H9 (cell line): ENCODE data around the gene AMPD2. TPM values are rescaled to one million over a fixed set of nuclear protein-coding genes. Genes with fewer than 3 reads are reported as not detected.
"Not testable (repeated sequence)": the region's sequence is repeated elsewhere in the genome, so short reads cannot be mapped to it uniquely, and the experiment has no call there.

Source experiments
- DNase-seq: peaks from one replicate; pipeline ENCODE4 v3.0.0-alpha.2; 2017
- H2AFZ ChIP-seq: one replicate; pipeline ENCODE4 v1.6.1; 2013; ENCODE audit warnings: mild to moderate bottlenecking, low read length, control low read depth, moderate library complexity
- H2AK5ac ChIP-seq: 2 replicates; pipeline ENCODE4 v1.6.1; 2013; ENCODE audit warnings: low read length, control low read depth, mixed read lengths; ENCODE audit not compliant: insufficient read length
- H2BK120ac ChIP-seq: one replicate; pipeline ENCODE4 v1.6.1; 2013; ENCODE audit warnings: low read depth, mild to moderate bottlenecking, low read length, control low read depth, inconsistent platforms; ENCODE audit not compliant: poor library complexity, severe bottlenecking
- H2BK12ac ChIP-seq: 2 replicates; pipeline ENCODE4 v1.6.1; 2013; ENCODE audit warnings: low read length, control low read depth, mixed read lengths, low read depth; ENCODE audit not compliant: insufficient read length
- H2BK15ac ChIP-seq: 2 replicates; pipeline ENCODE4 v1.6.1; 2013; ENCODE audit warnings: low read depth, low read length, control low read depth
- H2BK20ac ChIP-seq: one replicate; pipeline ENCODE4 v1.6.1; 2013; ENCODE audit warnings: low read depth, mild to moderate bottlenecking, low read length, control low read depth, inconsistent platforms; ENCODE audit not compliant: poor library complexity, severe bottlenecking
- H2BK5ac ChIP-seq: 2 replicates; pipeline ENCODE4 v1.6.1; 2013; ENCODE audit warnings: low read length, control low read depth, mixed read lengths; ENCODE audit not compliant: insufficient read length
- H3K14ac ChIP-seq: 2 replicates; pipeline ENCODE4 v1.6.1; 2013; ENCODE audit warnings: low read length, control low read depth; ENCODE audit not compliant: insufficient read depth
- H3K18ac ChIP-seq: 2 replicates; pipeline ENCODE4 v1.6.1; 2013; ENCODE audit warnings: low read depth, mild to moderate bottlenecking, mixed read lengths, low read length, control low read depth; ENCODE audit not compliant: insufficient read length
- H3K23ac ChIP-seq: 2 replicates; pipeline ENCODE4 v1.6.1; 2013; ENCODE audit warnings: low read length, control low read depth, mixed read lengths, low read depth; ENCODE audit not compliant: insufficient read length
- H3K23me2 ChIP-seq: 2 replicates; pipeline ENCODE4 v1.6.1; 2013; ENCODE audit warnings: low read depth, mild to moderate bottlenecking, mixed read lengths, low read length, control low read depth; ENCODE audit not compliant: insufficient read length, poor library complexity, severe bottlenecking
- H3K27ac ChIP-seq: 2 replicates; pipeline ENCODE4 v1.5.1; 2013; ENCODE audit warnings: low read length, control low read depth, mixed read lengths, low read depth; ENCODE audit not compliant: insufficient read length
- H3K27me3 ChIP-seq: 2 replicates; pipeline ENCODE4 v1.6.1; 2013; ENCODE audit warnings: low read length, control low read depth, inconsistent platforms; ENCODE audit not compliant: insufficient read depth
- H3K4ac ChIP-seq: 2 replicates; pipeline ENCODE4 v1.6.1; 2013; ENCODE audit warnings: low read depth, mild to moderate bottlenecking, control low read depth, inconsistent platforms, low read length, moderate library complexity
- H3K4me1 ChIP-seq: 2 replicates; pipeline ENCODE4 v1.6.1; 2013; ENCODE audit warnings: low read length, control low read depth, inconsistent platforms; ENCODE audit not compliant: insufficient read depth
- H3K4me2 ChIP-seq: 2 replicates; pipeline ENCODE4 v1.6.1; 2013; ENCODE audit warnings: low read length, control low read depth, mixed read lengths; ENCODE audit not compliant: insufficient read length, insufficient read depth
- H3K56ac ChIP-seq: 2 replicates; pipeline ENCODE4 v1.6.1; 2013; ENCODE audit warnings: low read depth, mild to moderate bottlenecking, mixed read lengths, low read length, control low read depth; ENCODE audit not compliant: insufficient read length
- H3K79me1 ChIP-seq: 2 replicates; pipeline ENCODE4 v1.6.1; 2013; ENCODE audit warnings: low read depth, mild to moderate bottlenecking, moderate library complexity, low read length, control low read depth, inconsistent platforms; ENCODE audit not compliant: insufficient read depth, poor library complexity, severe bottlenecking
- H3K79me2 ChIP-seq: 2 replicates; pipeline ENCODE4 v1.6.1; 2013; ENCODE audit warnings: low read length, control low read depth, inconsistent platforms; ENCODE audit not compliant: insufficient read depth
- H3K9ac ChIP-seq: 2 replicates; pipeline ENCODE4 v1.6.1; 2013; ENCODE audit warnings: low read length, control low read depth, mixed read lengths; ENCODE audit not compliant: insufficient read length; ENCODE audit errors: extremely low read depth
- H3K9me3 ChIP-seq: one replicate; pipeline ENCODE4 v1.6.1; 2013; ENCODE audit warnings: low read depth, low read length, inconsistent platforms; ENCODE audit not compliant: control insufficient read depth
- H3T11ph ChIP-seq: one replicate; pipeline ENCODE4 v1.6.1; 2013; ENCODE audit warnings: mild to moderate bottlenecking, low read length, control low read depth, inconsistent platforms
- H4K20me1 ChIP-seq: one replicate; pipeline ENCODE4 v1.6.1; 2013; ENCODE audit not compliant: control insufficient read depth, insufficient read length, insufficient read depth
- H4K5ac ChIP-seq: 2 replicates; pipeline ENCODE4 v1.6.1; 2013; ENCODE audit warnings: low read depth, mild to moderate bottlenecking, mixed read lengths, low read length, control low read depth; ENCODE audit not compliant: insufficient read length
- H4K8ac ChIP-seq: replicated peaks from 2 replicates; pipeline ENCODE4 v1.6.1; 2013; ENCODE audit warnings: low read length, control low read depth, mixed read lengths, low read depth; ENCODE audit not compliant: insufficient read length
- H4K91ac ChIP-seq: 2 replicates; pipeline ENCODE4 v1.6.1; 2013; ENCODE audit warnings: low read depth, mild to moderate bottlenecking, moderate library complexity, mixed read lengths, low read length, control low read depth; ENCODE audit not compliant: insufficient read length
- H3K27ac Mint-ChIP-seq, 3 experiments: 2 replicates in 2 of 3; 3 replicates in 1 of 3; pipeline ENCODE4 v1.8.0; 2020 to 2021; ENCODE audit warnings: mixed read lengths in 3 of 3, mild to moderate bottlenecking in 1 of 3, moderate library complexity in 1 of 3
- H3K27me3 Mint-ChIP-seq: 2 replicates; pipeline ENCODE4 v1.8.0; 2021; ENCODE audit warnings: low read depth, mild to moderate bottlenecking, moderate library complexity, mixed read lengths
- H3K36me3 Mint-ChIP-seq, 3 experiments: 2 replicates in 2 of 3; 3 replicates in 1 of 3; pipeline ENCODE4 v1.8.0; 2020 to 2021; ENCODE audit warnings: low read depth in 3 of 3, mixed read lengths in 3 of 3; ENCODE audit not compliant: insufficient read depth in 1 of 3
- H3K4me1 Mint-ChIP-seq, 2 experiments: 2 replicates each; pipeline ENCODE4 v1.8.0; 2020; ENCODE audit warnings: mixed read lengths in 2 of 2
- H3K4me3 Mint-ChIP-seq, 2 experiments: 2 replicates in 1 of 2; 3 replicates in 1 of 2; pipeline ENCODE4 v1.8.0; 2020 to 2021; ENCODE audit warnings: mild to moderate bottlenecking in 2 of 2, mixed read lengths in 2 of 2, moderate library complexity in 1 of 2
- H3K9me3 Mint-ChIP-seq, 2 experiments: 2 replicates in 1 of 2; 3 replicates in 1 of 2; pipeline ENCODE4 v1.8.0; 2020; ENCODE audit warnings: mild to moderate bottlenecking in 2 of 2, mixed read lengths in 2 of 2, moderate library complexity in 1 of 2
- WGBS: extraction: QIAGEN DNeasy Blood & Tissue Kit; methylation state at CpG from one replicate; pipeline ENCODE4 v1.1.7; 2013; ENCODE audit warnings: missing lambda C conversion rate, low lambda C conversion rate, mixed read lengths; ENCODE audit not compliant: insufficient read length; ENCODE audit errors: extremely low coverage; 5-methylcytosine and 5-hydroxymethylcytosine counted together
- total RNA-seq: library from RNA; stranded (reverse); gene quantifications from 2 replicates; pipeline ENCODE4 v1.2.1, GENCODE V29; 2021
- TF ChIP-seq, protein P1 (sequence below): fragments of 200-600 bp; sonication (generic); conservative IDR thresholded peaks from 3 replicates; pipeline ENCODE4 v1.8.0; 2021; ENCODE audit warnings: antibody characterized with exemption, mild to moderate bottlenecking

Gene AMPD2
- total RNA-seq, 1 experiment from 2014 or later: 65.1 TPM

DNA sequence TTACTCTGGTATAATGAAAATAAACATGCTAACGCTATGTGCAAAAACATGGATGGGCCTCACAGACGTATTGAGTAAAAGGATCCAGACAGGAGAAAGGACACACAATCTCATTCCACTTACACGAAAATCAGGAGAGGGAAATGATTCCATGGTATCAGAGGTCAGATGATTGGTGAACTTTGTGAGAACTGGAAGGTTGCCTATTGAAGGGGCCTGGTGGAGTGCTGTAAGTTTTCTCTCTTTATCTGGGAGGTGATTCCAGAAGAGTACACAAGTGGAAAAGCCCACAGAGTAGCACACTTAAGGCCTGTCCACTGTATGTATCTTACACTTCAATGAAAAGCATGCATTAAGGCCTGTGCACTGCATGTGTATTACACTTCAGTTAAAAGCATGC lies 57.8 kb downstream of the AMPD2 start:
- no peak overlapping the region for H3K4ac ChIP-seq
- Mint-ChIP-seq H3K4me1 (no peaks in the 10 kb centered on the region), H3K4me3 (no peak overlapping the region), H3K27ac (no peak overlapping the region), H3K9me3 (no peaks in the 10 kb centered on the region), H3K27me3 (0 out of 2 replicates have a peak, but pooled peaks cover 2% of the 10 kb centered on the region), H3K36me3 (no peaks in the 10 kb centered on the region)
- H4K91ac ChIP-seq: no peak overlapping the region
- no peak overlapping the region for H2BK12ac ChIP-seq
- no peak overlapping the region for H3K18ac ChIP-seq
- no peak overlapping the region for H3K14ac ChIP-seq
- no peak overlapping the region for H2BK15ac ChIP-seq
- H3K9ac ChIP-seq: no peak overlapping the region
- H3K23me2 ChIP-seq: no peaks in the 10 kb centered on the region
- no peaks in the 10 kb centered on the region for H3K79me1 ChIP-seq
- no peaks in the 10 kb centered on the region for H3K27me3 ChIP-seq
- TF ChIP-seq, protein P1, sequence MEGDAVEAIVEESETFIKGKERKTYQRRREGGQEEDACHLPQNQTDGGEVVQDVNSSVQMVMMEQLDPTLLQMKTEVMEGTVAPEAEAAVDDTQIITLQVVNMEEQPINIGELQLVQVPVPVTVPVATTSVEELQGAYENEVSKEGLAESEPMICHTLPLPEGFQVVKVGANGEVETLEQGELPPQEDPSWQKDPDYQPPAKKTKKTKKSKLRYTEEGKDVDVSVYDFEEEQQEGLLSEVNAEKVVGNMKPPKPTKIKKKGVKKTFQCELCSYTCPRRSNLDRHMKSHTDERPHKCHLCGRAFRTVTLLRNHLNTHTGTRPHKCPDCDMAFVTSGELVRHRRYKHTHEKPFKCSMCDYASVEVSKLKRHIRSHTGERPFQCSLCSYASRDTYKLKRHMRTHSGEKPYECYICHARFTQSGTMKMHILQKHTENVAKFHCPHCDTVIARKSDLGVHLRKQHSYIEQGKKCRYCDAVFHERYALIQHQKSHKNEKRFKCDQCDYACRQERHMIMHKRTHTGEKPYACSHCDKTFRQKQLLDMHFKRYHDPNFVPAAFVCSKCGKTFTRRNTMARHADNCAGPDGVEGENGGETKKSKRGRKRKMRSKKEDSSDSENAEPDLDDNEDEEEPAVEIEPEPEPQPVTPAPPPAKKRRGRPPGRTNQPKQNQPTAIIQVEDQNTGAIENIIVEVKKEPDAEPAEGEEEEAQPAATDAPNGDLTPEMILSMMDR: no peak
- H3K23ac ChIP-seq: no peak overlapping the region
- H3K79me2 ChIP-seq: no peaks in the 10 kb centered on the region
- no peak overlapping the region for H2AK5ac ChIP-seq
- H3K4me1 ChIP-seq: no peaks in the 10 kb centered on the region
- no peak overlapping the region for H3T11ph ChIP-seq
- DNase-seq: no peak
- no peak overlapping the region for H2BK120ac ChIP-seq
- no peak overlapping the region for H2BK20ac ChIP-seq
- no peak overlapping the region for H2AFZ ChIP-seq
- H3K56ac ChIP-seq: no peak overlapping the region
- no peak overlapping the region for H3K27ac ChIP-seq
- no peak overlapping the region for H4K5ac ChIP-seq
- H3K4me2 ChIP-seq: no peak overlapping the region
- H2BK5ac ChIP-seq: no peak overlapping the region
- no peaks in the 10 kb centered on the region for H4K20me1 ChIP-seq
- no CpG with 5 or more reads among the region's 3 CpGs for WGBS
- H3K9me3 ChIP-seq: no peaks in the 10 kb centered on the region
- H4K8ac ChIP-seq: no peak overlapping the region

DNA sequence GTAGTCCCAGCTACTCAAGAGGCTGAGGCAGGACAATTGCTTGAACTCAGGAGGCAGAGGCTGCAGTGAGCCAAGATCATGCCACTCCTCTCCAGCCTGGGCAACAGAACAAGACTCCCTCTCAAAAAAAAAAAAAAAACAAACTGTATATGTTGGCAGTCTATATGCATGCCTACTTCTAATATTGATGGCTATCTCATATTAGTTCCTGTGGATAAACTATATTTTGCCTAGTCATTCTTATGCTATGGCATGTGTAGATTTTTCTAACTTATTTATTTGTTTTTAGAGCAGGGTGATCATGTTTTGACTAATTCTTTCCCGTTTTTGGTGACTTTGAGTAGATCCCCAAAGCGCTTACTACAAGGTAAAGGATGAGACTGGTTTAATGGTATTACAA lies 59.0 kb downstream of the AMPD2 start:
- WGBS: no CpG with 5 or more reads among the region's 2 CpGs
- not testable (repeated sequence) for H3K27me3 ChIP-seq, H3K27me3 Mint-ChIP-seq, H4K5ac ChIP-seq, H3T11ph ChIP-seq, H3K4me1 Mint-ChIP-seq, H3K79me2 ChIP-seq, H2BK12ac ChIP-seq, H3K4me3 Mint-ChIP-seq, H2AFZ ChIP-seq, DNase-seq, H2BK15ac ChIP-seq, H3K23me2 ChIP-seq, H3K27ac ChIP-seq, H2BK120ac ChIP-seq, H3K9me3 ChIP-seq, H3K4ac ChIP-seq, H3K9ac ChIP-seq, H3K27ac Mint-ChIP-seq, H2AK5ac ChIP-seq, H3K4me2 ChIP-seq, H2BK20ac ChIP-seq, H4K20me1 ChIP-seq, H3K36me3 Mint-ChIP-seq, H3K18ac ChIP-seq, H3K4me1 ChIP-seq, H3K23ac ChIP-seq, H4K8ac ChIP-seq, H3K14ac ChIP-seq, H3K56ac ChIP-seq, H3K9me3 Mint-ChIP-seq, H4K91ac ChIP-seq, H2BK5ac ChIP-seq, H3K79me1 ChIP-seq
